GM18861 (cell line): ENCODE data around the gene COX15.
"Not testable (repeated sequence)": the region's sequence is repeated elsewhere in the genome, so short reads cannot be mapped to it uniquely, and the experiment has no call there.

Experiments
- ATAC-seq: cut with Tn5 transposase; IDR thresholded peaks from one replicate; pipeline ENCODE4 v1.9.1; 2021; ENCODE audit not compliant: unreplicated experiment

COX15 gene

DNA sequence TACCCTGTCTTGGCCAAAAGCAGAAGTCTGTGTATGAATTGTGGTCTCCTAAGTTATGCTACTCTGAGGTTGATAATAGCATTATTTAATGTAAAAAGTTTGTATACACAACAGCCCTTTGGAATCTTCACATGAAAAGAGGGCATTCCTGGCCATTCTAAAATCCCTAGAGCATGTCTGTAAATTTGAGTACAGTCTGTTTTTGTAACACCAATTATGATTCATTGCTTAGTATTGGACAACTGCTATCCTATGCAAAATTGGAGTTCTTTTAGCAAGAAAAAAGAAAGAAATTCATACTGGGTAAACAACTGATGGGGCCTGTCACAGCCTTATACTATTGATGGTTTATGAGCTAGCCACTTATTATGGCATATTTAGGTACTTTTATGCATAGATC lies 10.3 kb upstream of the COX15 start:
- no peak for ATAC-seq

DNA sequence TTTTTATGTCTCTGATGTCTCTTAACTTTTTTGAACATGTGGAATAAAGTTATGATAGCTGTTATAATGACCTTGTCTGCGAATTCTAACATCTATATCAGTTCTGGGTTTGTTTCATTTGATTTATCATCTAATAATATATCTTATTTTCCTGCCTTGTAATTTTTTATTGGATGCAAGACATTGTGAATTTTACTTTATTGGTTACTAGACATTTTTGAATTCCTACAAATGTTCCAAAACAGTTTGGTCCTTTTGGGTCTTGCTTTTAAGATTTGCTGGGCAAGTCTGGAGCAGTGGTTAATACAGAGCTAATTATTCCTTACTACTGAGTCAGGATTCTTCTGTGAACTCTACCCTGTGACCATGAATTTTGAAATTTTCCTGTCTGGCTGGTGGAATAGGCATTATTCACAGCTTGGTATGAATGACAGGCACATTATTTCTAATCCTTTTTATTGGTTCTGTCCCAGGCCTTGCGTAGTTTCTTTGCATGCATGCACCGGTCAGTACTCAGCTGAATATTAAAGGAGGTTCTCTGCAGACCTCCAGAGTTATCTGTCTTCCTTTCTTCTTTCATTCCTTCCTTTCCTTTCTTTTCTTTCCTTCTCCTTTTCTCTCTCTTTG lies 9.1 kb upstream of the COX15 start:
- ATAC-seq, result no peak

DNA sequence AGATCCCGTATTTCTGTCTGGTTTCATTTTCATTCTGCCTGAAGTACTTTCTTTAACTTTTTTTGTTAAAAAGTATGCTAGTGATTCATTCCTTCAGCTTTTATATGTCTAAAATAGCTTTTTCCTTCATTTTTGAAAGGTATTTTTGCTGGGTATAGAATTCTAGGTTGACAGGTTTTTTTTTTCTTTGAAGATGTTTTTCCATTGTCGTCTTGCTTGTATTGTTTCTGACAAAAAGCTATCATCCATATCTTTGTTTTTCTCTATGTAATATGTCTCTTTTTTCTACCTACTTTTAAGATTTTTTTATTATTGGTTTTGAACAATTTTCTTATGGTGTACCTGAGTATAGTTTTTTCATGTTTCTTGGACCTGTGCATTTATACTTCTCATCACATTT lies 8.3 kb upstream of the COX15 start:
- ATAC-seq, result no peak

DNA sequence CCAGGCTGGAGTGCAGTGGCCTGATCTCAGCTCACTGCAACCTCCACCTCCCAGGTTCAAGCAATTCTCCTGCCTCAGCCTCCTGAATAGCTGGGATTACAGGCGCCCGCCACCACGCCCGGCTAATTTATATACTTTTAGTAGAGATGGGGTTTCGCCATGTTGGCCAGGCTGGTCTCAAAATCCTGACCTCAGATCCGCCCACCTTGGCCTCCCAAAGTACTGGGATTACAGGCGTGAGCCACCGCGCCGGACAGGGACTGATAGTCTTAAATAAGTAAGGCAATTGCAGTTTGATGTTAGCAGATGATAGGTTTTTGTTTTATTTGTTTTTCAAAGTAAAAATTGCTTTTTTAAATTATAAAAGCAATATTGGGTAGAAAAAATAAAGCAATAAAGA lies 2.2 kb upstream of the COX15 start:
- ATAC-seq, result not testable (repeated sequence)

DNA sequence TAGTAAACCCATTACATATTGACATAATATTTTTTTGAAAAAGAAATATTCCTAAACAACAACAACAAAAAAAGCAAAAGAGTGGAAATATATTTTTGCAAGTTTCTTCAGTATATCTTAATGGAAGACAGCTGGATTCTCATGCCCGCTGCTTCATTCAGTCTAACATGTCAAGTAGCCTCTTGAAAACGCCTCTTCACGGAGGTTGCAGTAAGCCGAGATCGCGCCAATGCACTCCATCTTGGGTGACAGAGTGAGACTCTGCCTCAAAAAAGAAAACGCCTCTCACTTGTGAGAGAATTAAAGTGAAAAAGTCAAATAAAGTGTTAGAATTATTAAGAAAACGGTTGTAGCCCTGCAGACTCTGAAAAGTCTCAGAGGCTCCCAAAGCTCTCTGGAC lies 1.4 kb upstream of the COX15 start:
- no peak for ATAC-seq

DNA sequence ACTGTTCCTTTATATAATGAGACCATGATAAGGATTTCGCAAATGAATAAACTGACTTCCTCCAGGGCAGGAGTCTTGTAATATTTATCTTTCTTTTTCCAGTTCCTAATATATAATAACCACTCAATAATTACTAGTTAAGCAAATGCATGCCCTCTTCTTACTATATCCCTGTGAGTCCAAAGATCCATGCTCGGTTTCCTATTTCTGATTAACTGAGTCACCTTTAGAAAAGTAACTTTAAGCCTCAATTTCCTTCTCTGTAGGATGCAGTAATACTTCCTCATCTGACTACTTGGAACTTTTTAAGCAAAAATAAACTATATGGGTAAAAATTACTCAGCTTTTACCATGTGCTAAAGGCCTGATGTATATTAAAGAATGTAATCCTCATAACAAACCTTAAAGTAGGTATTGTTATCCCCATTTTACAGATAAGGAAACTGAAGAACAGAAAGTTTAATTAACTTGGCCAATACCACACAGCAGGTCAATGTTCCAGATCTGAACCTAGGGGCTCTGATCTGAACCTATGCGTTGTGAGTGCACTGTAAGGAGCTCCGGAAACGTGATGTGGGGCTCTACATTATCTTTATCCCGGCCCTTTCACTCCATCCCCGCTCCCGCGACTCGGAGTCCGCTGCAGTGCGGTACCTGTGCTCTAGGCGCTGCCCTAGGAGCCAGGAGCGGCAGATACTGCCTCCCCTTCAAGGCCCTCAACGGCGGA lies 458 bp downstream of the COX15 start:
- no peak for ATAC-seq

DNA sequence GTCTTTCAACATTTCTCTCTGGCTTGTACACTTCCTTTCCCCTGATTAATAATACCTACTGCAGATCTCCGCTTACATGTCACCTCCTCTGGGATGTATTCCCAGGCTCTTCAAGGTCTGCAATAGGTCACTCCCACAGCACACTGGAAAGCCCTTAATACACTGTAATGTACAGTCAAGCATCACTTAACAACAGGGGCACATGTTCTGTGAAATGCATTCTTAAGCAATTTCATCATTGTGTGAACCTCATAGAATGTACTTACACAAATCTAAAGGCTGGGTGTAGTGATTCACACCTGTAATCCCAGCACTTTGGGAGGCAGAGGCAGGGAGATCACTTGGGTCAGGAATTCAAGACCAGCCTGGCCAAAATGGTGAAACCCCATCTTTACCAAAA lies 1.9 kb downstream of the COX15 start:
- ATAC-seq, result no peak

DNA sequence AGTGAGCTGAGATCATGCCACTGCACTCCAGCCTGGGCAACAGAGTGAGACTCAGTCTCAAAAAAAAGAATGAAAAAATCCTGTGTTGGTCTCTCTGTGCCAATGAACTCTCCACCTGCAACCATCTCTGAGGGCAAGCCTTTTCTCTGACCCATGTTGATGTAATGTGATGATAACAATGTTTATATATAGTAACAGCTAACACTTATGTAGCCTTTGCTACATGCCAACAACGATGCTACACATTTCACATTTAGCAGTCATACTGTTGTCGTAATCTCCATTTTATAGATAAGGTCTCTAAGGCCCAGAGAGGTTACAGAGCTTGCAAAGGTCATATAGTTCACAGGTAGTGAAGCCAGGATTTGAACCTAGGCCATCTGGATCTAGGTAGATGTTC lies 11.5 kb downstream of the COX15 start:
- no peak for ATAC-seq

DNA sequence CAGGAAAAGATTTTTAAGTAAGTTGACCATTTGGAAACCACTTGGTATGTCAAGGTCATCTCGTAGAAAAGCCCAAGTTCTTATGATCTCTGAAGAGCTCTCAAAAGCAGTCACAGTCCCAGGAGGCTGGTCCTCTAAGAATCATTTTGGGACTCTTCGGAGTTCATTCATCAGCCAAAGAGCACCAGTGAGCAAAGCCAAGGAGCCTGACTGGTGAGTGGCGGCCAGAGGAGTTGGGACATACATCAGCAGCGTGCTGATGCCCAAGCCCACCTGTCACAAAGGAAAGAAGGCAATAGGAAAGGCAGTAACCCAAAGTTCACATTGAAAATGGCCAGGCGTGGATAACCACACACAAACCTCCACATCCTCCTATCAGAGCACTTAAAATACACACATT lies 17.5 kb downstream of the COX15 start:
- ATAC-seq, result no peak

DNA sequence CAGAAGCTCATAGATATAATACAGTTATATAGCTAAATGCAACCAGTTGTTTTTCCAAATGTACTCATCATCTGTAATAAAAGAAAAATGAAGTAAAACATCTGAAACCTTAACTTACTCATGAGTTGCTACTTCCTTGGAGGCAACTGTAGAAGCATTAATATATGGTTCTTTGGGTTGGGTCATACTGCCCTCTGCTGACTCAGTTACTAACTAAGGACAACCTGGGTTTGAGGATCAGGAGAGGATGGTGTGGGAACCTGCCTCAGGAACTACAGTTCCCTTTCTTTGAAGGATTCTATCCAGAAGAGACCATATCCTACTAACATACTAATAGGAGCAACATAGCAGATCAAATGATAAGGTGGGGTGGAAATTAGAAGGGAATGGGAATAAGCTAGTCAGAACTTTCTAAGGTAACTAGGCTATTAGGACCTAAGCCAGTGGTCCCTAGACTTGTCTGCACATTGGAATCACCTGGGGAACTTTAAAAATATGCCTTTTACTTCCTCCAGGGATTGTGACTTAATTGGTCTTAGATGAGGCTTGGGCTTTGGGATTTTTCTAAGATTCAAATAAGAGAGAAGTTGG lies 20.7 kb downstream of the COX15 start:
- peak; percentile 51 for ATAC-seq

DNA sequence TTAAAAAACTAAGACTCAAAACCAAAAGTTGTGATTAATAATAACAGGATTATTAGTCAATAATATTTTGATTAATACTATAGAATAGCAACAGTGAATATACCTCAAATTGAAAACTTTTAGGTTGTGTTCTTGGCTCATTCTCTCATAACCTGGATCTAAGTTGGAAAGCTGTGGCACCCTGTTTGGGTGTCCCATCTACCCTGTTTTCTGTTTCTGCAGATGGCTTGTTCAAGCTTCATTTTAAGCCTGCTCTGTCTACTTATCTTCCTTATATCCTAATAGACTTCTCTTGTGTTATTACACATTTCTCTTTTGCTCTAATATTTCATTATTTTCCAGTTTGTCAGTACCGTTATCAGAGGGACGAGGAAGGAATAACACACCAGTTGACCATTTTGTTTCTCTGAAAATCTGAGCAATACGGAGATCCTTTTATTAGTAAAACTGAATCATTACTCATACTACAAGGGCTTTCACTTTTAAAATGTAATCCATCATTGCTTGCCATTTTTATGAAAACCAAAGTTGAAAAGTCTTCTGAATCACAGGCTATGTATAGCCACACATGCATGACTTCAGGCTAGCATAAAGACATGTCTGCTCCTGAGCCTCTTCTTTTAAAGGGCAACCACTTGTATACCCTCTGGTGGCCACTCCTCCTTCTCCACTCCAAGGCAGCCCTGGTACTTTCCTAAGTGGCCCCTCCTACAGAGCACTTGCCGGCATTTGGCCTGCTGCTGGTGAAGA lies 22.3 kb downstream of the COX15 start:
- ATAC-seq, result peak; percentile 78

DNA sequence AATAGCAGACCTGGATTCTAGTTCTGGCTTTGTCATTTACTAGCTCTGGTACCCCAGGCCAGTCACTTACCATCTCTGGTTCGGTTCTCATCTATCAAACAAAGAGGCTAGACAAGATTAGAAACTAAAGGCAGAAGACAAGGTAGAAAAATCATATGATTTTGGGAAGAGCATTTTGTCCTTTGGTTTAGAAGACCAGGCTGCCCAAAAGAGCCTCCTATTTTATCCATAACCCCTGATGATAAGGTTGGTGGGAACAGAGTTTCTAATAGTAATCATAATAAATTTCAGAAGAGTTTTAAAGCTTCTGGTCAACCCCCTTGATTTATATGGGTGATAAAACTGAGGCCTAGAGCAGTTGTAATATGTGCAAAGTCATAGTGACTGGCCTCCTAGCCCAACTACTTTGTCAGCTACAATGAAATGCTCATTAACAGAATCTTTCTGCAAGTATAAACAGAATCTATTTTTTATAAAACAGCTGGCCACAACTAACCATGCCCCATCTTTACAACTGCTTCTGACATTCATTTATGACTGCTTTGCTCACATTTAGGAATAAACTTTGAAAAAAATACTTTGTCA lies 23.4 kb downstream of the COX15 start:
- ATAC-seq, result no peak

DNA sequence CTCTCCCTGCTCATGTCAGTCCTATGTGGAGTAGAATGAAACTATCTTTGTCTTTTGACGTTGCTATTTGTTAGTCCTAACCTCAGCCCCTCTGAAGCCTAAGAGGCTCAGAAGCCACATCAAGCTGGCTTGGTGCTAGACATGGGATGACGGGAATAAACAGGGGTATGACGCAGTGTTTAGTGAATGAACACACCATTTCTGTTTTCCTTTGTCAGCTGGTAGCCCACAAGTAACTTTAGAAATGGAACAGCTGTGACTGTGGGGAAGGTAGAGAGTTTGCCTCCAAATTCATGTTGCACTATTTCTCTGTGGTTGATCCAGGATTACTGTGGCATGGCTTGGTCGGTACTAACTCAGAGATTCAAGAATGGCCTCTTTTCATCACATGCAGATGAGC lies 31.3 kb downstream of the COX15 start:
- ATAC-seq, result no peak

DNA sequence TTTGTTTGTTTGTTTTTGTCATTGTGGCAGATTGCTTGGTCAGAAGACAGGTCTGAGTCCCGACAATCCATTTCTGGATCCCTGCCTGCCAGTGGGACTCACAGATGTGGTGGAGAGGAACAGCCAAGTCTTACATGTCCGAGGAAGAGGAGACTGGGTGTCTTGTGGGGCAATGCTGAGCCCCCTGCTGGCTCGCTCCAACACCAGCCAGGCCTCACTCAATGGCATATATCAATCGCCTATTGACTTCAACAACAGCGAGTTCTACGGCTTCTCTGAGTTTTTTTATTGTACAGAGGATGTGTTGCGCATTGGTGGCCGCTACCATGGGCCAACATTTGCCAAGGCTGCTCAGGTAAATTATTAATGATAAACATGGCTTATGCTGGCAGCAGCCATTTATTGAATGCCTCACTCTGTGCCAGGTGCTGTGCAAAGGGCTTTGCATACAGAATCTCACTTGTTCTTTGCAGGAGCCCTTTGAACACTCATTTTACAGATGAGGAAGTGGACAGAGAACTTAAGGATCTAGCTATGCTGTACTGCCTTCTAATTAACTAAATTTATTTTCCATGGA lies 33.3 kb downstream of the COX15 start:
- ATAC-seq, result no peak

DNA sequence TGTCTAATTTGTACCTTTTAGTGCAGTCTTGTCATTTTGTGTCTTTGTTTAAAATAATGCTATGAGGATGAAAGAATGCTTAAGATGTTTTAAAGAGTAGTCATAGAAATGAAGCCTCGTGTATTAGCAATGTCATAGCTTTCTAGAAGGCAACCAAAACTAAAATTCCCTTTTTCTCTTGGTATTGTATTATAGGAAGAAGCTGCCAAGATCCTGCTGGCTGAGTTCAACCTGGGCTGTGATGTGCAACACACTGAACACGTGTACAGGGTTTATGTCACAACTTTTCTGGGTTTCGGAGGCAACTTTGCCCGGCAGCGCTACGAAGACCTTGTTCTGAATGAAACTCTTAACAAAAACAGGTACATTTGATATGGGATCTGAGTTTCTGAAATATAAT lies 36.2 kb downstream of the COX15 start:
- no peak for ATAC-seq

DNA sequence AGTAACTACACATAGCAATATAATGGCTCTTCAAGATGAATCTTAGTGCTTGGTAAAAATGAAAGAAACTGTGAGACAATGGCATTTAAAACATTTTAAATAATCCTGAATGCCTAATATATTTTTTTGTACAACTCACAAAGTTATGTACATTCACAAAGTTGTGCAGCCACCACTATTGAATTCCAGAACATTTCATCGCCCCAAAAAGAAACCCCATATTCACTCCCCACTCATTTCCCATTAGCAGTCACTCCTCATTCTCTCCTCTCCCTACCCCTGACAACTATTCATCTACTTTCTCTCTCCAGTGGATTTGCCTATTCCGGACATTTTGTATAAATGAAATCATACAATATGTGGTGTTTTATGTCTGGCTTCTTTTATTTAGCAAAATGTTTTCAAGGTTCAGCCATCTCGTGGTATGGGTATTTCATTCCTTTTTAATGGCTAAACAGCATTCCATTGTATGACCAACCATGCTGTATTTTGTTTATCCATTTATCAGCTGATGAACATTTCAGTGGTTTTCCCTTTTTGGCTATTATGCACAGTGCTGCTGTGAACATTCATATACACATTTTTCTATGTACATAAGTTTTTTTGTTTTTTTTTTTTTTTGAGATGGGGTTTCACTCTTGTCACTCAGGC lies 37.9 kb downstream of the COX15 start:
- ATAC-seq, result no peak

DNA sequence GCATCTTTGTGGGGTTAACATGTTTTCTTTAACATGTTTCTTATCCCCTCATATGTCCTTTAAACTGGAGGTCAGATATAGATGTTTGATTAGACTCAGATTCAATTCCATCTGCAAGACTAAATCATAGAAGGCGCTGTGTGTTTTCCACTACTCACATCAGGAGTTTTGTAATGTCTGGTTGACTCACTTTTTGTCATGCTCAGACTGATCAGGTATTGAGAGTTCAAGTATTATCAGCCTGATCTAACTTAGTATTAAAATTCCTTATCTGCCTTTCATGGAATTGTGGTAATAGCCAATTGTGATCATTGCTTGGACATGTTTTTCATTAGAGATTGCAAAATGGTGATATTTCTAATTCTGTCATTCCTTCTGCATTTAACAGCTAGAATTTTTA lies 42.5 kb downstream of the COX15 start:
- ATAC-seq, result no peak

DNA sequence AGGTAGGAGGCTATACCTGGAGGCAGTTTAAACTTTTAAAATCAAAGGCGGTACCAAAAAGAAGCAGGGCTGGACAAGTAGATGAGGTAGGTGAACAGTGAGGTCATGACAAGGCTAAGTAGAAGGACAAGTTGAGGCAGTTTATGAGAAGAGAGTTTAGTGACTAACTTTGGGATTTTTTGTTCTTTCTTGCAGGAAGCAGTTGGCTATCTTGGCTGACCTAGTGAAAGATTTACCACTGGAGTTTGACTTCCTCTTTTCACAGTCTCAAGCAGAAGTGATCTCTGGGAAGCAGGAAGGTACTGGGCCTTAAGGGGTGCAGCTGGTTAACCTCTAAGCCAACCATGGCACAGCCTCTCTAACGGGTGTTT lies 46.3 kb downstream of the COX15 start:
- peak; percentile 97 for ATAC-seq

DNA sequence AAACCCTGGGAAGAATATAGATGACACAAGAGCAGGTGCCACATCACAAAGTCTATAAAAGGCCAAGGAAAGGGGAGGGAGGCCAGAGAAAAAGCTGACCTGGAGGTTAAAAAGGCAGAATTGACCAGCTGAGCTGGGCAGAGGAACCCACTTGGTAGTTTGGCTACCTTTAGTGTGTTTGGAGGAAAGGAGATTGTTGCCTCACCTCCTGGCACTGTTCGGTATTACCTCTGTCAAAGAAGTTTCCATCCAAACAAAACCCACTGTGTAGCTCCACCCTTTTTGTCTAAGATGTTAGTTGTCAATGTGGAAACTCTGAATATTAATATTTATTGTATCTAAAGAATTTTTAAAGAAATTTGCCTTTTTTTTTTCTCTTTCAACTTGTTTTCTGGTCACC lies 49.2 kb downstream of the COX15 start:
- ATAC-seq, result no peak
